GM21576 (cell line): ENCODE results near the gene RANBP10.

Source experiments
- ATAC-seq: cut with Tn5 transposase; IDR thresholded peaks from one replicate; pipeline ENCODE4 v1.9.1; 2021; ENCODE audit warnings: mild to moderate bottlenecking, moderate library complexity; ENCODE audit not compliant: unreplicated experiment

RANBP10 gene

DNA sequence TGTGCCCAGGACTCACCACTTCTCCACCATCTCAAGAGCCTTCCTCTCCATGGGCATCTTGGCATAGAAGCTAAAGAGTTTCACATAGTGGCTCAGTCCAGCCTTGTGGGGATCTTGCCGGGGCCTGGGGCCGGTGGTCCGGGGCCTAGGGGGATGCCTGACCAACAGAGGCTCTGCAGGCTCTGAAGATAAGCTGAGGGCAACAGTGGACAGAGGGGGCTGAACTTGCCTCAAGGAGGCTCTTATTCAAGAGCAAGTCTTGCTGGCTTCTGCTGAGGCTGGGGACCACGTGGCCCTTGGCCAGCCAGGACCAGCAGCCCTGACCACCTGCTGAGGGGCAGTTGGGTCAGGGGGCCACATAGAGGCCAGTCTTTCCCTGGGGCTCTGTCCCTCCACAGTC, 22.3 kb upstream of the RANBP10 start:
- no peak for ATAC-seq

DNA sequence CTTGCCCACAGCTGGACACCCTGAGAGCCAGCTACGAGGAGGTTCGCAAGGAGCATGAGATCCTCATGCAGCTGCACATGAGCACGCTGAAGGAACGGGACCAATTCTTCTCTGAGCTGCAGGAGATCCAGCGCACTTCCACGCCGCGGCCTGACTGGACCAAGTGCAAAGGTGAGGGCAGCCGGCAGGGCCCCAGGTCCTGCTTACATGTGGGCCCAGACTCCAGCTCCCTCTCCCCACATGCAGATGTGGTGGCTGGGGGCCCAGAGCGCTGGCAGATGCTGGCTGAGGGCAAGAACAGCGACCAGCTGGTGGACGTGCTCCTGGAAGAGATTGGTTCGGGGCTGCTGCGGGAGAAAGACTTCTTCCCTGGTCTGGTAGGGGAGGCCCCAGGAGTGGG, 19.5 kb upstream of the RANBP10 start:
- no peak for ATAC-seq

DNA sequence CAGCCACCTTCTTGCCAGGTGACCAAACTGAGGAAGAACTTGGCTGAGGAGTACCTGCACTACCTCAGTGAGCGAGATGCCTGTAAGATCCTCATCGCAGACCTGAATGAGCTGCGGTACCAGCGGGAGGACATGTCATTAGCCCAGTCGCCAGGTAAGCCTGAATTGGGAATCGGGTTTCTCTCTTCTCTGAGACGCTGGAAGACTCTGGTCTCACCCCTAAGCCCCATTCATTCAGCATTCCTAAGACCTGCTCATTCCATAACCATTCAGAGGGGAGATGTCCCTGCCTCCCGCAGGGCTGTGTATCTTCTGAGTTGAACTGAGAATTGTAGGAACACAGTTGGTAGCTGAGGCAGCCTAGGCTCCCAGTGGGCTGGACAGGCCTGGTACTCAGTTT, 18.8 kb upstream of the RANBP10 start:
- no peak for ATAC-seq

DNA sequence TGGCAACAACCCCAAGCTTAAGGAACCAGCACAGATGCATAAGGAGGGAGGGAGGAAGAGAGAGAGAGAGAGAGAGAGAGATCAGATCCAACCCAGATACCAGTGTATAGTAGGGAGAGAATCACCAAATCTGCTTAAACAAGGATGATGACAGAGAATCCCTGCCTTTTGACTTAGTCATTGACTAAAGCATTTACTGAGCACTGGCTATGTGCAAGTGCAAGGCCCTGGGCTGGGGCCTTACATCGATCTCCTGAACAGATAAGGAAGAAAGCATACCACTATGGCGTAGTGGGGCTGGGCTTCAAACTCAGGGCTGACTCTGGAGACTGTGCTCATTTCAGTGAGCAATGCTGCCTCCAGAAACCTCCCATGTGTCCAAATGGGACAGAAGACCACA, 16.2 kb upstream of the RANBP10 start:
- no peak for ATAC-seq

DNA sequence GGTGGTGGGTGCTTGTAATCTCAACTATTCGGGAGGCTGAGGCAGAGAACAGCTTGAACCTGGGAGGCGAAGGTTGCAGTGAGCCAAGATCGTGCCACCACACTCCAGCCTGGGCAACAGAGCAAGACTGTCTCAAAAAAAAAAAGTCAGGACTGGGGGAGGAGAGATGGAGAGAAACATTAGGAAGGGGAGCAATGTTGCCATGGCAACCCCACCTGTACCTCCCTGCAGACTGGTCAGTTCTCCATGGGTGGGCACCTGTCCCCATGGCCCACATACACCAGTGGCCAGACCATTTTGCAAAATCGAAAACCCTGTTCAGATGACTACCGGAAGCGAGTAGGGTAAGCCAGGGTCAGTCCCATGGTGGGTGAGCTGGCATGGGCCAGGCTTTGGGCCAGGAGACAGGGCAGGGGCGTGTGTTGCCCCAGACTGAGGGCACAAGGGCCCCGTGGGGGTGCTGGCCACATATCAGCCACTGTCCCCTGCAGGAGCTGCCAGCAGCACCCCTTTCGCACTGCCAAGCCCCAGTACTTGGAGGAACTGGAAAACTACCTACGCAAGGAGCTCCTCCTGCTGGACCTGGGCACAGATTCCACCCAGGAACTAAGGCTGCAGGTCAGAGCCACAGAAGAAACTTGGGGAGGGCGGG, 14.4 kb upstream of the RANBP10 start:
- no peak for ATAC-seq

DNA sequence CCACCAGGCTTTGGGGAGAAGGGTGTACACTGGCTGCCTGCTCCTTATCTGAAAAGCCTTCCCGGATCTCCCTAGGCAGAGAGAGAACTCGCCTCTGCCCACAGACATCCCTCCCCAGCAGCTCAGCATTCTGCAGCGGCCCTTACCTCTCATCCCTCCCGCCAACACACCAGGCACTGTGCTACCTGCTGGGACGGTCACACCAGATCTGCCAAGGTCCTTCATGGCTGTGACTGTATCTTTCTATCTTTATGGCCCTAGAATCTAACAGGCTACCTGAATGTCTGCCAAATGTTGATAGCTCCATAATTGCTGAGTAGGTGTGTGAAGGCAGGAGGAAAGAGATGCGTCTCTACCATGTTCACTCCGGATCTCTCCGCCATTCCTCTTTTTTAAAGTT, 8.2 kb upstream of the RANBP10 start:
- ATAC-seq: no peak

DNA sequence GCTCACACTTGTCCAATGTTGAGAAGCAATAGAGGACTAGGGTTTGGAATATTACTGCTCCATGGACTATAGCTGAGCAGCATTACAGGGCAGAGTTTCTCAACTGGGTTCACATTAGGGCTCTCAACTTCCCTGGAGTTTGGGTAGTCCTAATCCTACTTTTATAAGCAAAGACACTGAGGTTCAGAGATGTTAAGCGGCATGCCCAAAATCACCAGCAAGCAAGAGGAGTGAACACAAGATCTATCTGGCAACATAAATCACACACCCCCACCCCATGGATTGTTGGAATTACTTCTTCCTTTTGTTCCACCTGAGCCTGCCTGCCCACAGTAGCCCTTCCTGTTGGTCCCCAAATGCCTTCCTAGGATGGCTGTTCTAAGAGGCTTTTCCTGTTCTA, 5.5 kb upstream of the RANBP10 start:
- no peak for ATAC-seq

DNA sequence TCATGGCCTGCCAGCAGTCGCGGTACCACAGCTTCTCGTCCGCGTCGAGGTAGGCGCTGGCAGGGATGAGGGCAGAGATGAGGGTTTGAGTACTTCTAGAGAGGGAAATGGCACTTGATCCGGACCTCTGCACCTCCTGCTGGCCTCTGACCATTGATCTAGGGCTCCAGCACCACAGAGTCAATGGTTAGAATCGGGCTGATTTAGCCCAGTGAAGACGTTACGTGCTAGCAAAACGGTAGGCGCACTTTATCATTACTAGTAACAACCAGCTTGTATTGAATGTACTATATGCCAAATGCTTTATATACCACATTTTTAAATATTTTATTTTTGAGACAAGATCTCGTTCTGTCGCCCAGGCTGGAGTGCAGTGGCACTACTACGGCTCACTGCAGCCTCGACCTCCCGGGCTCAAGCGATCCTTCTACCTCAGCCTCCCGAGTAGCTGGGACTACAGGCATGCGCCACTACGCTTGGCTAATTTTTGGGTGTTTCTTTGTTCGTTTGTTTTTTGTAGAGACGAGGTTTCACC, 855 bp upstream of the RANBP10 start:
- no peak for ATAC-seq

DNA sequence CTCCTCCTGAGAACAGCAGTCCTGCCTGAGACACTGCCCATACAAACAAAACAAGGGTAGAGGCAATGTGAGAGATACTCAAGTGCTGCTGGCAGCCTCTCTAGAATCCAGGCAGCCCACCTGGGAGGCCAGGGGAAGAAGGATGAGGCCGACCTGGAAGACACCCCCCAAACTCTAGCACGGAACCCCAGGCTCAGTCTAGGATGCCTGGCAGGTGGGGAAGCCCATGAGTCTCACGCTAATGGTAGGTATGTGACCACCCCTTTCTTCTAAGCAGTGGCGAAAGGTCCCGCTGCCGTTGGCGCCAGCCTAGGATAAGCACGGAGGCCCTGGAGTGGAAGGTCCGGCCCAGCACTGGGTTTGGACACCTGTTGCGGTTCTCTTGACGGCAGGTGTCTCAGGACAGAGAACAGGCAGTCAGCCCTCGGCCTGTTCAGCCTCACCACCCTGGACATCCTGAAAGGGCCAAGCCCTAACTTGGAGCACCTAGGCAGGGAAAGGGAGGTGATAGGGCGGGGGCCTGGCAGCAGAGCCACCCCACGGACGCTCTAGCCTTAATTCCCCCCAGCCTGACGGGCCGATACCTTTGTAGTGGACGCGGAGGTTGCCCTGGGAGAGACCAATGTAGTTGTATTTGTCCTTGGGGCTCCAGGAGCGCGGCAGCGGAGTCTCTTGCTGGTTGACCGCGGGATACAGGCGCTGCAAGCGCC, 487 bp downstream of the RANBP10 start:
- ATAC-seq: peak; percentile 1

DNA sequence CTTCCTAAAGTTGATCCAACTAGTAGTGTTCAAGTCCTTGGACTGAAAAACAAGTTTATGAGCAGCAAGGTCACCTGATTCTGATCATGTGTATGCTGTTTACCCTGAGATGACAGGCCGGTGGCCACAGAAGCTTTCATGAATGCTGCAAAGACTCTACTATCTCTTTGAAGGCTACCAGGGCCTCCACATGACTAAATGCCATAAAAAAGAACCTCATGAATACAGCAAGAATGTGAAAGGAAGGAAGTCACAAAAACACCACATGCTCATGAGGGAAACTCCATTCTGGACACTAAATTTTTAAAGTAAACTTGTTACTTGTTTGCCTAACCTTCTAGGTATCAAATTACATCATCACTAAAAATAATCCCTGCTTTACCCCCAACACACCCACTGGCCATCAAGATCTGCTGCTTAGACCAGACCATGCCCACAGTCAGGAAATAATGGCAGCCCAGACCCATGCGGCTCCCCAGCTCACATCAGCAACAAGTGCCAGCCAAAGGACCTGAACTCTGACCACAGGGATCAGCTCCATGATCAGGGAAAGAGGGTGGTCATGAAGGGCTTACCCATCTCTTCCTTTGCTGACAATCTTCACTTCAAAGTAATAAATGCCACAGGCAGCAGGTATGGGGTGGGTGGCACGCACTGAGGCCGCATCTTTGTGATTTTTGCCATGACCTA, 1.4 kb downstream of the RANBP10 start:
- ATAC-seq: no peak

DNA sequence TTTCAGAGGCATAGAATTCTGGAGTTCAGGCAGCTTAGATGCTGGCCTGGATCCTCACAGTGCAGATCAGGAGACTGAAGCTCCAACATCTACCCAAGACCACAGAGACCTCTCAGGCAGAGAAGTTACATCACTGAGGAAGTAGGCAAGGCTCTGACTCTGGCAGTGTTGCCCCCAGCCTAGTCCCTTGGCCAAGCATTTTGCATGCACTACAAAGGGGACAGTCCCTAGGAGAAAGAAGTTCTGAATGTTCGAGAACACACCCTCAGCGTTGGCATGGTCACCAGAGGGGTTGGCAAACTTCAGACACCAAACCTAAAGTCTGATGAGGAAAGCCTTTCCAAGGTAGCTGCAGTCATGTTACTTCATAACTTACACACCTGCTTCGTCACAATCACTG, 2.5 kb downstream of the RANBP10 start:
- no peak for ATAC-seq

DNA sequence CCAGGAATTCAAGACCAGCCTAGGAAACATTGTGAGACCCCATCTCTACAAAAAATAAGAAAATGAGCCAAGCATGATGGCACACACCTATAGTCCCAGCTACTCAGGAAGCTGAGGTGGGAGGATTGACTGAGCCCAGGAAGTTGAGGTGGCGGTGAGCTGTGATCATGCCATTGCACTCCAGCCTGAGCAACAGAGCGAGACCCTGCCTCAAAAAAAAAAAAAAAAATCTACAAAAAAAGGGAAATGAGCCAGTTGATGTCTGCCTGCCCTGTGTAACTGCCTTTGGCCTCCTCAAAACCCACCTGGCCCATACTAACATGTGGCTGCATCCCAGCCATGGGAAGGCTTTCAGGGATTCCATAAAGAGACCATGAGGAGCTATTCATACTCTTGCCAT, 4.5 kb downstream of the RANBP10 start:
- no peak for ATAC-seq

DNA sequence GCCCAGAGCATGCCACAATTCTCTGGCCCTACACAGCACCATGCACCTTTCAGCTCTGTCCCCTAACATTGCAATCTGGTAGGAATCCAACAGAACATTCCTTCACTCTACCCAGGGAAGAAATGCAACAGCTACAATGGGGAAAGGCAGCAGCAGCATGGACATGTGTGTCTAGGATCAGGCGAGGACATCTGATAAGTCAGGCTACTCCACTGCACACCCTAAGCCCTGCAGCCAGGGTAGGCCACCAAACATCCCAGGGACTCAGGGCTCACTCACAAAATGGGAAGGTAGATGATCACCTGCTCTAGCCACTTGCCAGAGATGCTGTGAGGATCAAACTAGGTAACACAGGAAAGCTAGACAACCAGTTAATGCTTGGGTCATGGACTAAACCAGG, 5.1 kb downstream of the RANBP10 start:
- ATAC-seq: no peak

DNA sequence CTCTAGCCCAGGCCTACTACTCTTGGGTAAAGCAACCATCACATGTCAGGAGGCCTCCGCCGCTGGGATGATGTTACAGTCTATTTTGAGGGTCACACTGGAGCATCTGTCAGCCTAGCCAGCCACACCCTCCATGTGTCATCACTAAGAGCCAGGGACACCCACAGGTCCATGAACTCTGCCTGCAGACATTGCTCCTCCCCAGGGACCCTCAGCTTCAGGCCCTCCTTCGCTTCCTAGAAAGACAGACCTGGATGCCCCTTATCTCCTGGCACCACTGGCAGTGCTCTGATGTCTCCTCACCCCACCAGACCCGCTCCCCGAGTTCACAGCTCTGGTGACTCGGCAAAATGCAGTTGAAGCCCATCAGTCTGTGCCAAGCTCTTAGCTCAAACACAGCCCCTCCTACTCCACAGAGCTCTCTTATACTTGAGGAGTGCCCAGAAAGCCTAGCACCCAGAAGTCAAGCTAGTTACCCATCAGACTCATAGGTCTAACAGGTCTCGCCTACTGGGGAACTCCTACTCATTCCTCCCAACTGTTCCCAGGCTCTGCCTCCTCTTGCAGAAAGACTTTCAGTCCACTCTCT, 5.9 kb downstream of the RANBP10 start:
- ATAC-seq: no peak

DNA sequence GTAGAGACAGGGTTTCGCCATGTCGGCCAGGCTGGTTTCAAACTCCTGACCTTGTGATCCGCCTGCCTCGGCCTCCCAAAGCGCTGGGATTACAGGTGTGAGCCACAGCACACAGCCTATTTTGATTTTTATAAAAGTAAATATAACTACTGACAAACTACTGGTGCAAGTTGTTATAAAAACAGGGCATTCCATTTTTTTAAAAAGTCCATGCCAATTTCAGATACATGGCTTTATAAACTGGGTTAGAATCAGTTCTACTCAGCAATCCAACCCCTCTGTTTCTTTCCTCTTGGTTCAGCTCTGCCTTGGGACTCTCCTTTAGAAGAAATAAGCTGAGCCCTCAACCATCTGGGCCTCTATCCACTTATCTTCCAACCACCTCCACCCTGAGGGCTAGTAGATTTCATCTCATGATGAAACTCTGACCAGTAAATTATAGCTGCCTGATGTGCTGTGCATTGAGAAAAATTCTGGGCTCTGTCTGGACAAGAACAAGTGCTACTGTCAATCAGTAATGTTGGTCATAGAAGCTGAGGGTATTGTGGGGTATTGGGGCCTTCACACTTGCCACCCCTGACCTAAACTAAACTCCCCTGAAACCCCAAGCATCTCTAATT, 10.2 kb downstream of the RANBP10 start:
- ATAC-seq: no peak

DNA sequence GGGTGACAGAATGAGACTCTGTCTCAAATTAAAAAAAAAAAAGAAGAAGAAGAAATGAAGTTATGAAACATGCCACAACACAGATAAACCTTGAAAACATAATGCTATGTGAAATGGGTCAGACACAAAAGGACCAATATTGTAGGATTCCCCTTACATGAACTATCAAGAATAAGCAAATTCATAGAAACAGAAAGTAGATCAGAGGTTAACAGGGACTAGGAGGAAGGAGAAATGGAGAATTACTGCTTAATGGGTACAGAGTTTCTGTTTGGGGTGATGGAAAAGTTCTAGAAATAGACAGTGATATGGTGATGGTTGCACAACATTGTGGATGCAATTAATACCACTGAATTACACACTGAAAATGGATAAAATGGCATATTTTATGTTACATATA, 16.3 kb downstream of the RANBP10 start:
- ATAC-seq: no peak

DNA sequence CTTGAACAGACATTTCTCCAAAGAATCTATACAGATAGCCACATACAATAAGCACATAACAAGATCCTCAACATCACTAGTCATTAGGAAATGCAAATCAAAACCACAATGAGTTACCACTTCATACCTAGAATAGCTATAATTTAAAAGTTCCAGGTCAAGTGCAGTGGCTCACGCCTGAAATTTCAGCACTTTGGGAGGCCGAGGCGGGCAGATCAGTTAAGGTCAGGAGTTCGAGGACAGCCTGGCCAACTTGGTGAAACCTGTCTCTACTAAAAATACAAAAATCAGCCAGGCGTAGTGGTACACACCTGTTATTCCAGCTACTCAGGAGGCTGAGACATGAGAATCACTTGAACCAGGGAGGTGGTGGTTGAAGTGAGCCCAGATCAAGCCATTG, 19.9 kb downstream of the RANBP10 start:
- no peak for ATAC-seq

DNA sequence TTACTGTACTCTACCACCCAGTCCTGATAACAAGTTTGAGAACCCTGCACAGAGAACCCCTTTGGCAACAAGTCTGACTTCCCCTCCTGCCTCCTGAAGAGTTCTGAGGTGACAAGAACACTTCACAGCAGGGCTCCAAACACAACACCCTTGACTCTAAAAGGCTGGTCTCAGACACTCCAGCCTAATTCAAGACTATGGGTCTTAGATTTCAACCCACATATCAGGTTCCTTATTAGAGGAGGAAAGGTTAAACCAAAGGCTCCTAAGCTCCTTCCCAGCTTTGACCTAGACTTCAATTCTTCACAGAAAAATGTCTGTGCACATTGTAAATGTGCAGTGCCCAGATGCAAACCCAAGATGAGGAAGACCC, 23.0 kb downstream of the RANBP10 start:
- no peak for ATAC-seq

DNA sequence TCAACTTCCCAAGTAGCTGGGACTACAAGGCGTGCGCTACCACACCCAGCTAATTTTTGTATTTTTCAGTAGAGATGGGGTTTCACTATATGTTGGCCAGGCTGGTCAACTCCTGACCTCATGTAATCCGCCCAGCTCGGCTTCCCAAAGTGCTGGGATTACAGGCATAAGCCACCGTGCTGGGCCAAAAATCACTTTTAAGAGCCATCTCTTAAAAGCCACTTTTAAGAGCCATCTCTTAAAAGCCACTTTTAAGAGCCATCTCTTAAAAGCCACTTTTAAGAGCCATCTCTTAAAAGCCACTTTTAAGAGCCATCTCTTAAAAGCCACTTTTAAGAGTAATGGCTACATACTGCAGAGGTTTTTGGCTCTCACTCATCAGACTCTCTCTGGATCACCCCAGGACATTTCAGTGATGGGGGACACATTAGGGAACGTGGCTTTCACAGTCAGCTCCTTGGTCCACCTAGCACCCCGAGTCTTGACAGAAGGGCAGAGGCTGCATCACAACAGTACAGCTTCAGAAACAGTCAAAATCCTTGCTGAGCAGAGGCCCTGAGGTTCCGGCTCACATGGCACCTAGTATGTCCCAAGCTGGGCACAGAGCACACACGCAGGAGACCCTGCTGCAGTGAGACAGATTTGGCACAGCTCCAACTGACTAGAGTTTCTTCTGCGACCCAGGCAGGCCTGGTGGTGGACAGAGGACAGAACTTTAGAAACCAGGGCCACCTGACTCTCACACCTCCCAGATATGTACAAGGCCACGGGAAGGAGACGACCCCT, 23.6 kb downstream of the RANBP10 start:
- no peak for ATAC-seq

DNA sequence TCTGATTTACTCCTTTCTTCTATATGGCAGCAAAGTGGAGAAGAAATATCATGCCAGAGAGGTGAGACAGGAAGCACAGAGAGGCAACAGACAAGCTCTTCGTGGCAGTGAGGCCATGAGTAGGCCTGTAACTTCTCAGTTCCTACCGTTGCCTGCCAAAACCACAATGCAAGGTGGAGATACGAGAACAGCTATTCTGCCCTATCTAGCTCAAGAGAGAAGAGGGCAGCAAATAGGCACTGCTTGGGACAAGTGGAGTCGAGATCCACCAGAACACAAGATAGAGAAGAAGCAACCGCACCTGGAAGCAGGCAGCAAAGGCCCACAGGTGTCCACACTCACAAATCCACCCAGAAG, 24.8 kb downstream of the RANBP10 start:
- ATAC-seq: peak; percentile 54
